ENCODE measurements around the gene ATRNL1.

DNA sequence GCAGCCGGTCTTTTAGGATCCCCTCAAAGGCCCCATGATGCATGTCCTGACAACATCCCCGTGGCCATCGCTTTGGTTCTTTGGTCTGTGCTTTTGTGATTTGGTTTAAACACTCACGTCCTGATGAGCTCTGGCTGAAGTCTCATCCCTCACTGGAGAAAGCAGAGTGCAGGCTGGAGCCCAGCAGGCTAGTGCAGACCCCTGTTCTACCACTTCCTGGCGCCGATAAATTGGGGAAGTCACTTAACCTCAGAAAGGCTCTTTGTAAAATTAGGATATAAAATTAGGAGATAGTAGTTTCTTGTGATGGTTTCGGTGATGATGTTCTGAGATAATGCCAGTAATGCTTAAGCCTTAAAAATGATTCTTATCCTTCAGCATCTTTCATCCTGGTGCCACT is 872.2 kb downstream of the ATRNL1 start:
- TF ChIP-seq, protein P1, sequence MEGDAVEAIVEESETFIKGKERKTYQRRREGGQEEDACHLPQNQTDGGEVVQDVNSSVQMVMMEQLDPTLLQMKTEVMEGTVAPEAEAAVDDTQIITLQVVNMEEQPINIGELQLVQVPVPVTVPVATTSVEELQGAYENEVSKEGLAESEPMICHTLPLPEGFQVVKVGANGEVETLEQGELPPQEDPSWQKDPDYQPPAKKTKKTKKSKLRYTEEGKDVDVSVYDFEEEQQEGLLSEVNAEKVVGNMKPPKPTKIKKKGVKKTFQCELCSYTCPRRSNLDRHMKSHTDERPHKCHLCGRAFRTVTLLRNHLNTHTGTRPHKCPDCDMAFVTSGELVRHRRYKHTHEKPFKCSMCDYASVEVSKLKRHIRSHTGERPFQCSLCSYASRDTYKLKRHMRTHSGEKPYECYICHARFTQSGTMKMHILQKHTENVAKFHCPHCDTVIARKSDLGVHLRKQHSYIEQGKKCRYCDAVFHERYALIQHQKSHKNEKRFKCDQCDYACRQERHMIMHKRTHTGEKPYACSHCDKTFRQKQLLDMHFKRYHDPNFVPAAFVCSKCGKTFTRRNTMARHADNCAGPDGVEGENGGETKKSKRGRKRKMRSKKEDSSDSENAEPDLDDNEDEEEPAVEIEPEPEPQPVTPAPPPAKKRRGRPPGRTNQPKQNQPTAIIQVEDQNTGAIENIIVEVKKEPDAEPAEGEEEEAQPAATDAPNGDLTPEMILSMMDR (IDR thresholded peaks at IDR 0.05; ENCODE audit: low read depth, low read length, poor library complexity, severe bottlenecking), result no peak
- no peak for TF ChIP-seq EZH2phosphoT487 (IDR thresholded peaks at IDR 0.05; ENCODE audit: borderline replicate concordance, low read length)

Measured in DOHH2 (cell line).